ENCODE data around the gene SLC25A11.

The SLC25A11 gene

DNA sequence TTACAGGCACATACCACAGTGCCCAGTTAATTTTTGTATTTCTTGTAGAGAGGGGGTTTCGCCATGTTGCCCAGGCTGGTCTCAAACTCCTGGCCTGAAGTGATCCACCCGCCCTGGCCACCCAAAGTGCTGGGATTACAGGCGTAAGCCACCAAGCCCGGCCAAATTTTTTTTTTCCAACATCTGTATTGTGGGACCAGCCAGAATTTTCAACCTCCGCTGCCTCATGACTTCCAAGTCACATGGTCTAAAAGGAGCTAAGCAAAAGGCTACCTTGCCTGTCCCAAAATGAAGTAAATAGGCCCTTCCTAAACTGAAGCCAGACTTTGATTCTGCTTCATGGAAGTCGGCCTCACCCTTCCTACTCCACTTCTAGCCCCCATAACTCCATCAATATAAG, 32.0 kb upstream of the SLC25A11 start:
- TF ChIP-seq, protein P1, sequence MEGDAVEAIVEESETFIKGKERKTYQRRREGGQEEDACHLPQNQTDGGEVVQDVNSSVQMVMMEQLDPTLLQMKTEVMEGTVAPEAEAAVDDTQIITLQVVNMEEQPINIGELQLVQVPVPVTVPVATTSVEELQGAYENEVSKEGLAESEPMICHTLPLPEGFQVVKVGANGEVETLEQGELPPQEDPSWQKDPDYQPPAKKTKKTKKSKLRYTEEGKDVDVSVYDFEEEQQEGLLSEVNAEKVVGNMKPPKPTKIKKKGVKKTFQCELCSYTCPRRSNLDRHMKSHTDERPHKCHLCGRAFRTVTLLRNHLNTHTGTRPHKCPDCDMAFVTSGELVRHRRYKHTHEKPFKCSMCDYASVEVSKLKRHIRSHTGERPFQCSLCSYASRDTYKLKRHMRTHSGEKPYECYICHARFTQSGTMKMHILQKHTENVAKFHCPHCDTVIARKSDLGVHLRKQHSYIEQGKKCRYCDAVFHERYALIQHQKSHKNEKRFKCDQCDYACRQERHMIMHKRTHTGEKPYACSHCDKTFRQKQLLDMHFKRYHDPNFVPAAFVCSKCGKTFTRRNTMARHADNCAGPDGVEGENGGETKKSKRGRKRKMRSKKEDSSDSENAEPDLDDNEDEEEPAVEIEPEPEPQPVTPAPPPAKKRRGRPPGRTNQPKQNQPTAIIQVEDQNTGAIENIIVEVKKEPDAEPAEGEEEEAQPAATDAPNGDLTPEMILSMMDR (IDR thresholded peaks at IDR 0.05; ENCODE audit: low read depth, low read length, missing control alignments), result no peak
- DNase-seq (ENCODE audit: low read depth), result no peak
- H3K4me3 ChIP-seq (ENCODE audit: low read depth, low read length), result no peak overlapping the region
- in situ Hi-C loops (cut with HindIII; ENCODE audit: low sequenced_read_pairs), result no loop called here

DNA sequence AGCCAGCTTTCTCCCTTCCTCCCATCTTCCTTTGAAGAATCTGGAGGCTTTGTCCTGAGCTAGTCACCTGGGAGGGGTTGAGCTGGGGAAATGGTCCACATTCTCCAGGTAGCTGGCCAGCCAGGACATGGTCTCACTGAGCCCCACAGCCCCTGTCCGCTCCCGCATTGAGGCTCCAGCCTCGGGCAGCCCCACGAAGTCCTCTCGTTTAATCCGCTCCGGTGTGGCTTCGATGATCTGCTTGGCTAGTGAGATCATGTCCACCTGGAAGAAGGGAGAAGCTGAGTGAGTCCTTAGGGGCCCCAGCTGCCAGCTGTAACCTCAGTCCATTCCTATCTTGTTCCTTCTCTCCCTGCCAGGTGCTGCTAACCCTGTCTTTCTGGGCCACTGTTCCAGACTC, 30.4 kb upstream of the SLC25A11 start:
- TF ChIP-seq, protein P1 (IDR thresholded peaks at IDR 0.05; ENCODE audit: low read depth, low read length, missing control alignments), result no peak
- H3K4me3 ChIP-seq (ENCODE audit: low read depth, low read length), result no peak overlapping the region
- no peak for DNase-seq (ENCODE audit: low read depth)
- in situ Hi-C loops (cut with HindIII; ENCODE audit: low sequenced_read_pairs), result no loop called here

DNA sequence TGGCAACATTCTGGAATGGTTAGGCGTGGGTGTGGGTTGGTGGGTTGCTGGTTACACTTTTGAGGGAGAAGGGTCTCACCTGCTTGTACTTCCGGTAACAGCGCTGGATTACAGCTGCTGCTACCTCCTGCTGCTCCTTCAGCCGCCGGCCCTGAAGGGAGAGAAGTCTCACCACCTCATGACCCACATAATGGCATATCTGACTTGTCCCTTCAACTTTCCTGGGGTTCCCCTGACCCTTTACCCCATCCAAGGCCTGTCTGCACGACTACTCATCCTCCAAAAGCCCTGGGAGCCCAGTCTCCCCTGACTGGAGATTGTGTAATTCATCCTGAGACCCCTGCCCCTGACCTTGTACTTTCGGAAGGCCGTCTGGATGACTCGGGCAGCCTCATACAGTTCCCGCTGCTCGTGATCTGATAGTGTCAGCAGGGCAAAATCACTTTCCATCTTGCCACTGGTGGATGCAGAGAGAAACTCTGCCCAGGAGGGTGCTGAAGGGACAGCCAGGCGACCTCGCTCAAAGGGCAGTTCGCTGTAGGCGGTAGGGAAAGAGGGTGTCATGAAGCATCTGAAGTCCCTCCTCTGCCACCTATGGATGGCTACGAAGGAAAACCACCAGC, 29.8 kb upstream of the SLC25A11 start:
- TF ChIP-seq, protein P1 (IDR thresholded peaks at IDR 0.05; ENCODE audit: low read depth, low read length, missing control alignments), result no peak
- peak overlapping the region; percentile 76 for H3K4me3 ChIP-seq (ENCODE audit: low read depth, low read length)
- DNase-seq (ENCODE audit: low read depth), result no peak
- in situ Hi-C loops (cut with HindIII; ENCODE audit: low sequenced_read_pairs), result no loop called here

DNA sequence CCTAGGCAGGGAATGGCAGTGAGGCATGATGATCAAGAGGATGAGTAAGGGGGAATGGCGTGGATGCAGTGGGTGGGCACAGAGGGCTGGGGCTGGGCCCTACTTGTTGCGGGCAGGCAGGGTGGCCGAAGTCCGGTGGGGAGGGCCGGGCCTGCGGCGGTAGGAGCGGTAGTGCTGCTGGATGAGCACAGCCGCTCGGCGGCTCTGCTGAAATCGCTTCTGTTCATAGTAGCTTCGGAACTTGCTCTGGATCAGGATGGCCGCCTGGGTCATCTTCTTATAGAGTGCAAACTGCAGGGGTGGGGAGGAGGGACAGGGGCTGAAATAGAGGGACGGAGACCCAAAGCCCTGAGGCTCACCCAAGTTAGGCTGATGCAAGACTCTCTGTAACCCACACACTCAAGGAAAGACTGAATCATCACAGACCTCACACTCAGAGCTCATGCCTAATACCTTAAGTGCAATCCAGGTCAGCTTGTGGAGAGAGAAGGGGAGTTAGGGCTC, 29.3 kb upstream of the SLC25A11 start:
- in situ Hi-C loops (cut with HindIII; ENCODE audit: low sequenced_read_pairs), result no loop called here
- TF ChIP-seq, protein P1 (IDR thresholded peaks at IDR 0.05; ENCODE audit: low read depth, low read length, missing control alignments), result no peak
- H3K4me3 ChIP-seq (ENCODE audit: low read depth, low read length), result peak overlapping the region; percentile 76
- peak; percentile 83 for DNase-seq (ENCODE audit: low read depth)

DNA sequence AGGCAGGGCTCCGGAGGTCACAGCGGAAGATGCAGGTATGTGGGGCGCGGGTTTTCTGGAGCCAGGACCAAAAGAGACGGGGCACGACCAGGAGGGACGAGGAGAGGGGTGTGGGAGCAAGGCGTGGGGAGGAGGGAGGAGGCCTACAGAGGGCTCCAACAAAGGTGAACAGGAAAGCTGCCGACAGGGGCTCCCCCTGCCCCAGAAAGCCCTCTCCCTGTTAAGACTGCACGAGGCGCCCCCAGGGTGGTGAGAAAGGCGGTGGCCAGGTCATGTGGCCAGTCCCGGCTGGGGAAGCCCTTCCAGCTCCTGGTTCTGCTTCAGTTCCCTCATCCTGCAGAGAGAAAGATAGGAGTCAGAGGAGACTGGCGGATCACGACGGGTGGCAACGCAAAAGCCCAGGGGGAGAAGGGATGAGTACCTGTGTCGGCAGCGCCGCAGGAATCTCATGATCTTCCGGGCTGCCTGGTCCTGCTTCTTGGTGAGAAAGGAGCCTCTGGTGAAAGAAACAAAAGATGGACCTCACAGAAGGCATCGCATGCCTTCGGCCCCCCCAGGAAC, 28.7 kb upstream of the SLC25A11 start:
- in situ Hi-C loops (cut with HindIII; ENCODE audit: low sequenced_read_pairs), result no loop called here
- TF ChIP-seq, protein P1 (IDR thresholded peaks at IDR 0.05; ENCODE audit: low read depth, low read length, missing control alignments), result no peak
- no peak for DNase-seq (ENCODE audit: low read depth)
- peak overlapping the region; percentile 76 for H3K4me3 ChIP-seq (ENCODE audit: low read depth, low read length)

DNA sequence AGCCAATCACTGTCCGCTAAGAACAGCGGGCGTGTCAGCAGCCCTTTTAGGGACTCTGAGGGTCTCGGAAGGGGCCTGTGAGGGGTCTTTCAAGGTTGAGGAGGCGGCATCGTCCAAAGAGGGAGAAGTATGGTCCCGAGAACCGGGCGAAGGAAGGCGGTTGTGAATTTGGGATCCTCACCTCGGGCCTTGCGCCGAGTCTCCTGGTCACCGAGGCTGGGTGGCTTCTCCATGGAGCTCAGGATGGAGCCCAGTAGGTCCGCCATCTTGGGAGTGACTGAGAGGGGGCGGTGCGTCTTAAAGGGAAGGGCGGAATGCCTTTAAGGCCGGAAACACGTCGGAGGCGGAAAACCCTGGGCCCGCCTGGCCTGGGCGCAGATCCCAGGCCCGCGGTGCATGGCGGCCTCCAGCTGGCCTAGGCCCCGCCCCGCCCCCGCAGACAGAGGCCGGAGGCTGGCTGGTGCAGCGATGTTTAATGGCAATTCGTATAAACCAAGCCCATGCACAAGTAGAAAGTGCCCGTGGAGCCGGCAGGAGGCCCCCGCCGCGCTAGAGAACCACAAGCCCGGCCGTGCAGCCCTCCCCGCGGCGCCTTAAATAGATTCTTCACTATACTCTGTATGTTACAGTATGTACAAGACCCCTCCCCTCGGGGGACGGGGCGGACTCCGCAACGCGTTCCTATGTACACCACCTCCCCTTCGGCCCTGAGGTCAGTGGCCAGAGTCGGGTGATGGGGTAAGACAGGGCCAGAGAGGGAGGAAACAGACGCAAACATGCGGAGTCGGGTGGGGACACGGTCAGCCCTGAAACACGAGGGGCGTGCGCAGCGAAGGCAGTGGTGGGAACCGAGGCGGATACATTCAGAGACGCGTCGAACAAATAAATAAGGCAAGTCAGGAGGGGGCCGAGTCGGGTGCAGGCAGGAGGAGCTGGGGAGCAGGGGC, 28.0 kb upstream of the SLC25A11 start, which contains the start of gene SPAG7:
Gene SPAG7, minus strand, starts transcription at position 279 of the 947 bp plus-strand sequence. Its CDS starts 13 bp downstream, at position 266.
- TF ChIP-seq, protein P1 (IDR thresholded peaks at IDR 0.05; ENCODE audit: low read depth, low read length, missing control alignments), result no peak
- peak; percentile 95 for DNase-seq (ENCODE audit: low read depth)
- H3K4me3 ChIP-seq (ENCODE audit: low read depth, low read length), result peak within 1 kb of the TSS; percentile 76
- in situ Hi-C loops (cut with HindIII; ENCODE audit: low sequenced_read_pairs), result no loop called here

All from astrocyte of the cerebellum (primary cell).